GM19025 (cell line): Measurements from ENCODE around the gene SYN1.

Experiments
- ATAC-seq: cut with Tn5 transposase; IDR thresholded peaks from one replicate; pipeline ENCODE4 v1.9.1; 2021; ENCODE audit warnings: mild to moderate bottlenecking, low read depth, moderate library complexity; ENCODE audit not compliant: unreplicated experiment

Gene SYN1

GRCh38 chrX:47634871-47635575 lies 15.4 kb upstream of the SYN1 start:
- no peak for ATAC-seq

GRCh38 chrX:47633689-47634590 lies 14.3 kb upstream of the SYN1 start:
- no peak for ATAC-seq

- ATAC-seq: no peak
Observed at GRCh38 chrX:47632666-47633065, 13.0 kb upstream of the SYN1 start.

- no peak for ATAC-seq
Observed at GRCh38 chrX:47631676-47632075, 12.0 kb upstream of the SYN1 start.

- no peak for ATAC-seq
Observed at GRCh38 chrX:47629419-47630200, 10.0 kb upstream of the SYN1 start, which contains the start of gene CFP. CFP (minus strand) TSS chrX:47629930; CDS start chrX:47629844, 86 bp downstream.

GRCh38 chrX:47628982-47629381 lies 9.3 kb upstream of the SYN1 start:
- ATAC-seq: peak; percentile 39

- ATAC-seq: no peak
Observed at GRCh38 chrX:47625365-47625764, 5.7 kb upstream of the SYN1 start.

- no peak for ATAC-seq
Observed at GRCh38 chrX:47623540-47624027, 3.9 kb upstream of the SYN1 start.

GRCh38 chrX:47621851-47622250 lies 2.2 kb upstream of the SYN1 start:
- no peak for ATAC-seq

- ATAC-seq: no peak
Observed at GRCh38 chrX:47620303-47620685, 637 bp upstream of the SYN1 start.

- no peak for ATAC-seq
Observed at GRCh38 chrX:47618923-47619485, 653 bp downstream of the SYN1 start.

- ATAC-seq: no peak
Observed at GRCh38 chrX:47614618-47615017, 5.0 kb downstream of the SYN1 start.

- ATAC-seq: no peak
Observed at GRCh38 chrX:47613082-47613481, 6.6 kb downstream of the SYN1 start.

- ATAC-seq: no peak
Observed at GRCh38 chrX:47612418-47612817, 7.2 kb downstream of the SYN1 start.

- ATAC-seq: no peak
Observed at GRCh38 chrX:47611926-47612325, 7.7 kb downstream of the SYN1 start.

- ATAC-seq: no peak
Observed at GRCh38 chrX:47611489-47611888, 8.2 kb downstream of the SYN1 start.

- no peak for ATAC-seq
Observed at GRCh38 chrX:47610511-47610910, 9.1 kb downstream of the SYN1 start.

GRCh38 chrX:47608130-47608810 lies 11.4 kb downstream of the SYN1 start:
- ATAC-seq: no peak

GRCh38 chrX:47607091-47607490 lies 12.6 kb downstream of the SYN1 start:
- ATAC-seq: no peak

GRCh38 chrX:47605024-47605423 lies 14.6 kb downstream of the SYN1 start:
- ATAC-seq: no peak
